HG02840 (cell line): ENCODE results near the gene LONP2.
"Not testable (repeated sequence)": the region's sequence is repeated elsewhere in the genome, so short reads cannot be mapped to it uniquely, and the experiment has no call there.

ENCODE experiments used
- ATAC-seq: cut with Tn5 transposase; IDR thresholded peaks from one replicate; pipeline ENCODE4 v1.9.1; 2021; ENCODE audit warnings: mild to moderate bottlenecking, moderate library complexity, moderate number of reproducible peaks; ENCODE audit not compliant: unreplicated experiment, low FRiP score

LONP2 gene

GRCh38 chr16:48234630-48235029 lies 9.5 kb upstream of the LONP2 start:
- no peak for ATAC-seq

DNA sequence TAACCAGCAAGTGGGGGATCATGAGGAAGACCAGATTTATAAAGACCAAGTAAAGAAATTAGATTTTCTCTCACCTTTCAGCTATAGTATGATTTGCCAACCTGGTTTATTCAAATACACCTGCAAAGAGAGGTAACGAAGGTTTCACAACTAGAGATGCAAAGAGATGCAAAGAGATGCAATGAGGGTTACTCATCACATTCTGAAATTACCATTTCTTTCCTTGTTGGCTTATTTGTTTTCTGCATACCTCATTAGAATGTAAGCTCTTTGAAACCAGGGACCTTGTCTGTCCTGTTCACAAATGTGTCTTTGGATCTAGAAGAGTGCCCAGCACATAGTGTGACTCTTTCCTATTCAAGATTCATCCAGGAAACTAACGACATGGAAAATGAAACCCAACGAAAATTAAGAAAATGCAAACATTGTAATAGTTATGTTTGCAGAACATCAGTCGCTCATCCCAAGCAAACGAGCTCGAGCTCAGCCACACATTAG lies 9.0 kb upstream of the LONP2 start:
- ATAC-seq = no peak

DNA sequence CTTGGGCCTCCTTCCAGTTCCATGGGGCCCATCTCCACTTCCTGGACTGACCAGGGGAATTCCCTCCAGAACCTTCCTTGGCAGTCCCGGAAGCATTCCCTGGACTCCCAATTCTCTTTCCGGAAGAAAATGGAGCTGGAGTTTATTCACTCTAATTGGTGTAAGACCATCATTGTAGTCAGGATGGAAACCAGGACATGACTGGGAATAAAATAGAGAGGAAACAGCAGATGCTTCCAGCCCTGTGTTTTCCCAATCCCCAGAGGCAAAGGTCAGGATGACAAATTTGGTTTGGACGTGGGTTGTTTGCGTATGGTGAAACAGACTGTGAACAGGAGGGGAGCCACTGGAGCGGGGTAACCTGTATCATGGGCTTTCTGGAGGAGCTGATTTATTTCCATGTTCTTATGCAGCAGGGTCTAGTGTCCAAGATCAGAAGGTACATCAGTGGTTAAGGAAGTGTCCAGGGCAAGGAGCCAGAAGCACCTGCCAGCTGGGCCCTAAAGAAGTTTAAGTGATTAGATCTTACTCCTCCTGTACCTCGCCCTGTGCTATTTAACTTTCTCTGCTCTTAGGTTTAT lies 8.5 kb upstream of the LONP2 start:
- no peak for ATAC-seq

DNA sequence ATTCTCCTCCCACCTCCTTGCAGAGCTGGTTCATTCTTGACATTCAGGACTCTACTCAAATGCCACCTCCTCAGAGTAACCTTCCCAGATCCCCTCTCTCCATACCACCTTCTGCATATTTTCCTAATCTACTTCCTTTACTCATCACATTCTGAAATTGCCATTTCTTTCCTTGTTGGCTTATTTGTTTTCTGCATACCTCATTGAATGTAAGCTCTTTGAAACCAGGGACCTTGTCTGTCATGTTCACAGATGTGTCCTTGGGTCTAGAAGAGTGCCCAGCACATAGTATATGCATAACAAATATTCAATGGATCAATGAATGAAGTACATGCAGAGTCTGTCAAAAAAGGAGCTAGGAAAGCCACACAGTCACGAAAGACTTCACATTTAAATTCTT lies 7.8 kb upstream of the LONP2 start:
- no peak for ATAC-seq

DNA sequence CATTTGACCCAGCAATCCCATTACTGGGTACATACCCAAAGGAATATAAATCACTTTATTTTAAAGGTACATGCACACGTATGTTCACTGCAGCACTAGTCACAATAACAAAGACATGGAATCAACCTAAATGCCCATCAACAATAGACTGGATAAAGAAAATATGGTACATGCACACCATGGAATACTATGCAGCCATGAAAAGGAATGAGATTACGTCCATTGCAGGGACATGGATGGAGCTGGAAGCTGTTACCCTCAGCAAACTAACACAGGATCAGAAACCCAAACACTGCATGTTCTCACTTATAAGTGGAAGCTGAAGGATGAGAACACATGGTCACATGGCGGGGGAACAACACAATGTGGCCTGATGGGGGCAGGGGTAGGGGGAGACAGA lies 4.0 kb upstream of the LONP2 start:
- ATAC-seq = not testable (repeated sequence)

GRCh38 chr16:48244863-48245195 lies 729 bp downstream of the LONP2 start:
- no peak for ATAC-seq

GRCh38 chr16:48246066-48246465 lies 2.0 kb downstream of the LONP2 start:
- ATAC-seq = no peak

DNA sequence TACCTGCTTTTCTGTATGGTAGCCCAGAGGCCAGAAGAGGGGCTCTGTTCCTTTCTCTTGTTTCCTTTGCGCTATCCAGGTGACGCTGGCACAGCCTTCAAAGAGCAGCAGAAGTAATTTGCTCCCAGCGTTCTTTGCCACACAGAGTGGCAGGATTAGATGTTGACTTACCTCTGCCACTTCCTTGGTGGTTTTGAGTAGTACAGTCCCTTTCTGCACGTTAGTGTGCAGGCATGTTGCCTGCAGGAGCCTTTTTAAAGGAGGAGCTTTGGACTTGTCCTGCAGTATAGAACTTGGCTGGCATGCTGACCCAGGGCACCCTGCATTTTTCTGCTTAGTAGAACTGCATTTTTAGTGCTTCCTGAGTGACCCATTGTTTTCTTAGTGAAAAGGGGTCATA lies 3.2 kb downstream of the LONP2 start, which contains the start of gene ABCC11:
Gene ABCC11, minus strand, starts transcription at position 229 of the 400 bp plus-strand sequence. CDS start 15,618 bp downstream, outside the sequence.
- no peak for ATAC-seq

GRCh38 chr16:48250520-48251278 lies 6.6 kb downstream of the LONP2 start:
- no peak for ATAC-seq

GRCh38 chr16:48252013-48252412 lies 7.9 kb downstream of the LONP2 start:
- no peak for ATAC-seq

GRCh38 chr16:48256579-48257177 lies 12.6 kb downstream of the LONP2 start:
- no peak for ATAC-seq

DNA sequence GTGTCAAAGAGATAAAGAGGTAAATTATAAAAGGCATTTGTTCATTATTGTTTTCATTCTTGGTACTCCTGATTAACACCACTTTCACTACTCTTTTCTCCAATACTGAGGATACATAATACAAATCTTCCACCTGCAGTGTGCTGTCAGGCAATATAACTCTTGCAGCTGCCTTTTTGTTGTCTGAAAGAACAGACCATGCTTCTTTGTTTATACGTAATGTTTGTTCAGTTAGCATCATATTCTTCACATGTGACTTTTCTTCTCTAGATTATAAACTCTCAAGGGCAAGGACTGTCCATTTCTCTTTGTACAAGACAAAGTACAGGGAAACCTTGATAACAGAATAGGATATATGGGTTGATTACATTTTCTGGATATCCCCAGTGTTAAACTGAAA lies 17.5 kb downstream of the LONP2 start:
- ATAC-seq = no peak

GRCh38 chr16:48262631-48263030 lies 18.5 kb downstream of the LONP2 start:
- ATAC-seq = no peak

- ATAC-seq = no peak
These were observed 24.9 kb downstream of the LONP2 start for GRCh38 chr16:48269011-48269410.

GRCh38 chr16:48271728-48272127 lies 27.6 kb downstream of the LONP2 start:
- ATAC-seq = no peak

GRCh38 chr16:48272837-48273421 lies 28.8 kb downstream of the LONP2 start:
- no peak for ATAC-seq

DNA sequence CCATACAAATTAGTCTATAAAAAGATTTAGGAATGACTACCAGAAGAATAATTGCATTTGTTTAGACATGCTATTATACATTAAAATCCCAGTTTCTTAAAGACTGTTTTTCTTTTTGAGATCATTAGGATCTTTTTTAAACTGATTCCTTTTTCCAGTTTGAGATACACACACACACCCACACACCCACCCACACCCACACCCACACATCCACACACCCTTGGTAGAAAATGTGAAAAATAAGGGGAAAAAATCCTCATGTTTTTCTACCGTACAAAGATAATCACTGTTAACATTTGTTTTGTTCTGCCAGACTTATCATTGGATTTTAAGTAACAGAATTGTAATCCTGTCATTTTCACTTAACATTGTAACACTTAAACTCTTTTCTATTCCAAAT lies 30.4 kb downstream of the LONP2 start:
- no peak for ATAC-seq

DNA sequence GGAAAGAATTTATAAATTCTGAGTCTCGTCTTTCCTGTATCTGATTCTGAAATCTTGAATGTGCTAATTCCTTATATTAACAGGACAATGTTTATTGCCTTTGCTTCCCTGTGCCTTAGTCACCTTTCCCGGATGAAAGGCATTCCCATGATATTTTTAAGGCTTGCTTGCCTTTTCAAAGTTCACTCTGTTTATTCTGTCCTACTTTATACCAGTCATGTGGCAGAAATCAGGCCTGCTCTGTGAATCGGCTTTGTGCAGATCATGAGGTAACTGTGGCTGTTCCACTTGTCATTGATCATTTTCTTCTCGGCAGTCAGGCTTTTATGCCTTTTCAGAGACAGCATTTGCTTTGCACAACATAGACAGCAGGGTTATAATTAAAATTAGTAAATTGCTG lies 32.0 kb downstream of the LONP2 start:
- ATAC-seq = no peak

- no peak for ATAC-seq
These were observed 33.1 kb downstream of the LONP2 start for GRCh38 chr16:48277158-48277557.

GRCh38 chr16:48279199-48279598 lies 35.1 kb downstream of the LONP2 start:
- no peak for ATAC-seq

DNA sequence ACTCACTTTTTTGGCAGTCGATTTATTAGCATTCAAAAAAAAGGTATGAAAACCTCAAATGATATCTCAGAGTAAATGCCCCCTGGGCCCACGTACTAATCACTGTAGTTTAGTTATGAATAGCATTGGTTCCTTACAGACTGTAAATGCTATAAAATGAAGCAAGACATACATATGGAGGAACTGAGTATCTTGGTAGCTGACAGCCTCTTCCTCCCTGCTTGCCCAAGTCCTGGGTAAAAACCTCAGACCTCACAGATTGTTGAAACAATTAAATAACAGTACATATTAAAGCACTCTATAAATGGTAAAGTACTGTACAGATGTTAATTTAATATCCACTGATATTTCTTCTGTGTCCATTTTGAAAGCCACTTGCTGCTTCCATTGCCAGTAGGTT lies 36.4 kb downstream of the LONP2 start:
- ATAC-seq = no peak
